Mammary epithelial cell (primary cell): Measurements from ENCODE around the gene CAPRIN2.

ENCODE experiments used
- EZH2 ChIP-seq: IDR thresholded peaks from 2 replicates; pipeline ENCODE4 v1.6.1; 2012; ENCODE audit warnings: low read length, inconsistent platforms, borderline replicate concordance
- TF ChIP-seq, protein P1 (sequence below), 2 donors: IDR thresholded peaks in 1 of 2; conservative IDR thresholded peaks in 1 of 2; 2 replicates each; pipeline ENCODE4 v1.5.1; 2011 to 2012; ENCODE audit warnings: inconsistent platforms in 2 of 2, low read length in 2 of 2, mild to moderate bottlenecking in 2 of 2, control low read depth in 1 of 2, low read depth in 1 of 2; ENCODE audit not compliant: insufficient read depth in 1 of 2; ENCODE audit errors: extremely low read depth in 1 of 2

DNA sequence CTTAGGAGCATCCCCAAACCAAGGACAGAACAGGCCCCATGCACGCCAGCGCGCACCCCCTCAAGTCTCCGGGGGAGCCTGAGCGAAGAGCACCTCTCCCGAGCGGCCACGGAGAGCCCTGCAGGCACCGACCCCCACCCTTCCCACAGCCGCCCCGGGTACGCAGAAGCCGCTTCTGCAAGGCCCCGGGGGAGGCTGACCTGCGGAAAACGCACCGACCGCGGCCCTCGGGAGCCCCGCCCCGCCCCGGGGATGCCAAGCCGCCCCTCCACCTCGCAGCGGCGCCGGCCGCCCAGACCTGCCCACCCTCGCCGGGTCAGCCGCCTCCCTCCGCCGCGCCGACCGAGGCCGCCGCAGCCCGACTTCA is 385 bp downstream of the CAPRIN2 start:
- TF ChIP-seq, protein P1, sequence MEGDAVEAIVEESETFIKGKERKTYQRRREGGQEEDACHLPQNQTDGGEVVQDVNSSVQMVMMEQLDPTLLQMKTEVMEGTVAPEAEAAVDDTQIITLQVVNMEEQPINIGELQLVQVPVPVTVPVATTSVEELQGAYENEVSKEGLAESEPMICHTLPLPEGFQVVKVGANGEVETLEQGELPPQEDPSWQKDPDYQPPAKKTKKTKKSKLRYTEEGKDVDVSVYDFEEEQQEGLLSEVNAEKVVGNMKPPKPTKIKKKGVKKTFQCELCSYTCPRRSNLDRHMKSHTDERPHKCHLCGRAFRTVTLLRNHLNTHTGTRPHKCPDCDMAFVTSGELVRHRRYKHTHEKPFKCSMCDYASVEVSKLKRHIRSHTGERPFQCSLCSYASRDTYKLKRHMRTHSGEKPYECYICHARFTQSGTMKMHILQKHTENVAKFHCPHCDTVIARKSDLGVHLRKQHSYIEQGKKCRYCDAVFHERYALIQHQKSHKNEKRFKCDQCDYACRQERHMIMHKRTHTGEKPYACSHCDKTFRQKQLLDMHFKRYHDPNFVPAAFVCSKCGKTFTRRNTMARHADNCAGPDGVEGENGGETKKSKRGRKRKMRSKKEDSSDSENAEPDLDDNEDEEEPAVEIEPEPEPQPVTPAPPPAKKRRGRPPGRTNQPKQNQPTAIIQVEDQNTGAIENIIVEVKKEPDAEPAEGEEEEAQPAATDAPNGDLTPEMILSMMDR (conservative IDR thresholded peaks at IDR 0.05 in 1 of 2, IDR thresholded peaks at IDR 0.05 in 1 of 2; ENCODE audit: extremely low read depth in 1 of 2, insufficient read depth in 1 of 2, low read depth in 1 of 2, low read length in 2 of 2): no peak
- no peak for TF ChIP-seq EZH2
